ENCODE data around the gene BOK.
"Not testable (repeated sequence)": the region's sequence is repeated elsewhere in the genome, so short reads cannot be mapped to it uniquely, and the experiment has no call there.

Gene BOK

GRCh38 chr2:241559323-241560161 lies 997 bp downstream of the BOK start:
- no peak for DNase-seq

- no peak for DNase-seq
Measured at GRCh38 chr2:241560162-241560882, 1.8 kb downstream of the BOK start.

- DNase-seq: no peak
Measured at GRCh38 chr2:241560883-241561474, 2.4 kb downstream of the BOK start.

GRCh38 chr2:241561832-241562231 lies 3.3 kb downstream of the BOK start:
- DNase-seq: no peak

GRCh38 chr2:241562269-241562891 lies 3.8 kb downstream of the BOK start:
- no peak for DNase-seq

- DNase-seq: no peak
Measured at GRCh38 chr2:241563031-241563507, 4.5 kb downstream of the BOK start.

GRCh38 chr2:241563571-241563980 lies 5.0 kb downstream of the BOK start:
- no peak for DNase-seq

GRCh38 chr2:241563981-241564595 lies 5.5 kb downstream of the BOK start:
- no peak for DNase-seq

- no peak for DNase-seq
Measured at GRCh38 chr2:241564596-241565410, 6.3 kb downstream of the BOK start.

- no peak for DNase-seq
Measured at GRCh38 chr2:241565411-241565810, 6.9 kb downstream of the BOK start.

- DNase-seq: not testable (repeated sequence)
Measured at GRCh38 chr2:241566021-241566420, 7.5 kb downstream of the BOK start.

GRCh38 chr2:241566468-241566867 lies 7.9 kb downstream of the BOK start:
- no peak for DNase-seq

- DNase-seq: not testable (repeated sequence)
Measured at GRCh38 chr2:241567266-241567665, 8.7 kb downstream of the BOK start.

- DNase-seq: no peak
Measured at GRCh38 chr2:241567776-241568175, 9.2 kb downstream of the BOK start.

- DNase-seq: no peak
Measured at GRCh38 chr2:241568726-241569125, 10.2 kb downstream of the BOK start.

GRCh38 chr2:241569831-241570281 lies 11.3 kb downstream of the BOK start:
- no peak for DNase-seq

- DNase-seq: no peak
Measured at GRCh38 chr2:241570961-241571581, 12.5 kb downstream of the BOK start.

GRCh38 chr2:241571821-241572620 lies 13.5 kb downstream of the BOK start:
- no peak for DNase-seq

GRCh38 chr2:241572915-241573651 lies 14.5 kb downstream of the BOK start:
- not testable (repeated sequence) for DNase-seq

GRCh38 chr2:241573741-241574140 lies 15.2 kb downstream of the BOK start:
- no peak for DNase-seq

All from NCI-H1105 (cell line).